ENCODE data around the gene CHST3. TPM values are rescaled to one million over a fixed set of nuclear protein-coding genes. Genes with fewer than 3 reads are reported as not detected.
"Not testable (repeated sequence)": the region's sequence is repeated elsewhere in the genome, so short reads cannot be mapped to it uniquely, and the experiment has no call there.

Gene CHST3
- 10 to 100 TPM; 27.9 to 54.2 (median 34.2) TPM for total RNA-seq

- DNase-seq (ENCODE audit: low spot score) (no peak), ATAC-seq (ENCODE audit: low FRiP score) (peak; percentile 70)
- no peak for TF ChIP-seq CTCF (IDR thresholded peaks at IDR 0.05)
These were observed at the start of gene CHST3 for GRCh38 chr10:71964098-71964742. TSS of gene CHST3 (plus strand) at chr10:71964395. CDS start at chr10:72005843, 41,448 bp downstream.

- ATAC-seq (ENCODE audit: low FRiP score) (no peak), DNase-seq (ENCODE audit: low spot score) (no peak)
- no peak for TF ChIP-seq CTCF (IDR thresholded peaks at IDR 0.05)
These were observed 47.4 kb upstream of the CHST3 start for GRCh38 chr10:71916827-71917226.

- ATAC-seq (ENCODE audit: low FRiP score) (no peak), DNase-seq (ENCODE audit: low spot score) (no peak)
- TF ChIP-seq CTCF (IDR thresholded peaks at IDR 0.05) = no peak
These were observed 45.2 kb upstream of the CHST3 start for GRCh38 chr10:71918992-71919391.

GRCh38 chr10:71919956-71920539, 44.1 kb upstream of the CHST3 start:
- DNase-seq (ENCODE audit: low spot score) = not testable (repeated sequence)
- ATAC-seq (ENCODE audit: low FRiP score) = peak; percentile 20

GRCh38 chr10:71920540-71921323, 43.5 kb upstream of the CHST3 start:
- DNase-seq (ENCODE audit: low spot score) (no peak), ATAC-seq (ENCODE audit: low FRiP score) (peak; percentile 63)
- no peak for TF ChIP-seq CTCF (IDR thresholded peaks at IDR 0.05)

GRCh38 chr10:71921324-71922027, 42.7 kb upstream of the CHST3 start:
- peak; percentile 41 for ATAC-seq (ENCODE audit: low FRiP score)

More at GRCh38 chr10:71921324-71922027, 42.7 kb upstream of the CHST3 start:
- no peak for DNase-seq (ENCODE audit: low spot score)
- no peak for TF ChIP-seq CTCF (IDR thresholded peaks at IDR 0.05)
